Activated CD8-positive, alpha-beta T cell treated with anti-CD3 and anti-CD28 coated beads for 36 hours (primary cell): ENCODE results near the gene C1orf226. TPM values are rescaled to one million over a fixed set of nuclear protein-coding genes. Genes with fewer than 3 reads are reported as not detected.

ENCODE experiments used
- ATAC-seq: fragments of 200-7000 bp; cut with Tn5 transposase; one replicate; pipeline ENCODE4 v1.10.0; 2021; ENCODE audit warnings: mild to moderate bottlenecking, moderate library complexity
- CTCF ChIA-PET: fragments of 350-600 bp; sonication (Branson Sonifier 250); formaldehyde crosslinking; loops from one replicate; lab custom pipeline; 2021; ENCODE audit warnings: antibody characterized with exemption; lab: Charles Lee
- POLR2A ChIA-PET: fragments of 350-600 bp; sonication (Branson Sonifier 250); formaldehyde crosslinking; loops from one replicate; lab custom pipeline; 2021; ENCODE audit warnings: antibody characterized with exemption; lab: Charles Lee
- DNase-seq: peaks from one replicate; pipeline ENCODE4 v3.0.0-alpha.2; 2020
- H3K27ac Mint-ChIP-seq: one replicate; pipeline ENCODE4 v1.8.0; 2021; ENCODE audit warnings: mild to moderate bottlenecking, mixed read lengths
- H3K27me3 Mint-ChIP-seq: one replicate; pipeline ENCODE4 v1.8.0; 2021; ENCODE audit warnings: mixed read lengths
- H3K36me3 Mint-ChIP-seq: one replicate; pipeline ENCODE4 v1.8.0; 2021; ENCODE audit warnings: low read depth, mixed read lengths
- H3K4me1 Mint-ChIP-seq: one replicate; pipeline ENCODE4 v1.8.0; 2021; ENCODE audit warnings: low read depth, mixed read lengths
- H3K4me3 Mint-ChIP-seq: one replicate; pipeline ENCODE4 v1.8.0; 2021; ENCODE audit warnings: mild to moderate bottlenecking, moderate library complexity, mixed read lengths
- H3K9me3 Mint-ChIP-seq: one replicate; pipeline ENCODE4 v1.8.0; 2021; ENCODE audit warnings: mixed read lengths
- CTCF ChIP-seq: fragments of 200-600 bp; IDR thresholded peaks from one replicate; pipeline ENCODE4 v1.8.0; 2022; ENCODE audit warnings: antibody characterized with exemption, mild to moderate bottlenecking
- intact Hi-C: fragments of 100-400 bp; cut with micrococcal nuclease; formaldehyde crosslinking; loops from one replicate; pipeline ENCODE4 v1.10.0; 2022
- total RNA-seq, 2 experiments: library from RNA; stranded (reverse); gene quantifications; one replicate each; pipeline ENCODE4 v1.2.3, GENCODE V29; 2021

Gene C1orf226
- total RNA-seq, 2 experiments from 2014 or later: 0.07 to 0.20 TPM

- no peak overlapping the region for H3K4me3 Mint-ChIP-seq
- H3K9me3 Mint-ChIP-seq: no peaks in the 10 kb centered on the region
- peaks cover 7% of the 10 kb centered on the region for H3K27me3 Mint-ChIP-seq
- ChIA-PET CTCF (interaction anchor here (6.0 kb wide), 1 partner anchor 333 kb away, joined by 27 read pairs; no protein-coding TSS in a partner anchor), POLR2A (interaction anchor here (0.6 kb wide), 1 partner anchor 86 kb away, joined by 3 read pairs; no protein-coding TSS in a partner anchor)
- no peak for TF ChIP-seq CTCF
- no peak for DNase-seq
- H3K36me3 Mint-ChIP-seq: no peaks in the 10 kb centered on the region
- no peak overlapping the region for H3K27ac Mint-ChIP-seq
- no peaks in the 10 kb centered on the region for H3K4me1 Mint-ChIP-seq
- ATAC-seq: no peak
- intact Hi-C loops: no loop called here
Measured at GRCh38 chr1:162389021-162389818, 7.7 kb downstream of the C1orf226 start.

GRCh38 chr1:162389971-162390370 is 8.4 kb downstream of the C1orf226 start:
- TF ChIP-seq CTCF: no peak
- Mint-ChIP-seq H3K4me3 (no peak overlapping the region), H3K9me3 (no peaks in the 10 kb centered on the region), H3K27me3 (peaks cover 7% of the 10 kb centered on the region), H3K27ac (no peak overlapping the region), H3K36me3 (no peaks in the 10 kb centered on the region), H3K4me1 (no peaks in the 10 kb centered on the region)
- ATAC-seq (no peak), DNase-seq (no peak)
- intact Hi-C loops: loop anchor here (5.0 kb wide), 1 partner anchor 333 kb away; no protein-coding TSS in a partner anchor
- CTCF ChIA-PET: interaction anchor here (6.0 kb wide), 1 partner anchor 334 kb away, joined by 27 read pairs; no protein-coding TSS in a partner anchor
- POLR2A ChIA-PET: interaction anchor here (0.6 kb wide), 1 partner anchor 85 kb away, joined by 3 read pairs; no protein-coding TSS in a partner anchor

GRCh38 chr1:162390396-162391185 is 9.1 kb downstream of the C1orf226 start:
- intact Hi-C loops: loop anchor here (5.0 kb wide), 1 partner anchor 333 kb away; no protein-coding TSS in a partner anchor
- DNase-seq (no peak), ATAC-seq (no peak)
- H3K9me3 Mint-ChIP-seq: no peaks in the 10 kb centered on the region
- POLR2A ChIA-PET: interaction anchor here (0.8 kb wide), 1 partner anchor 14 kb away, joined by 3 read pairs; no protein-coding TSS in a partner anchor
- H3K4me3 Mint-ChIP-seq: no peak overlapping the region
- H3K27ac Mint-ChIP-seq: no peak overlapping the region
- peaks cover 7% of the 10 kb centered on the region for H3K27me3 Mint-ChIP-seq
- no peaks in the 10 kb centered on the region for H3K4me1 Mint-ChIP-seq
- CTCF ChIA-PET: interaction anchor here (1.0 to 6.0 kb wide), 4 partner anchors 8 to 334 kb away, joined by 3 to 27 read pairs (median 6); no protein-coding TSS in a partner anchor
- no peak for TF ChIP-seq CTCF
- no peaks in the 10 kb centered on the region for H3K36me3 Mint-ChIP-seq

- no peak for ATAC-seq
- Mint-ChIP-seq H3K27me3 (peaks cover 12% of the 10 kb centered on the region), H3K36me3 (no peaks in the 10 kb centered on the region), H3K27ac (no peak overlapping the region), H3K4me3 (no peak overlapping the region), H3K9me3 (no peaks in the 10 kb centered on the region), H3K4me1 (no peaks in the 10 kb centered on the region)
- peak; percentile 22 for DNase-seq
- POLR2A ChIA-PET: no interaction called here
- CTCF ChIA-PET: interaction anchor here (1.0 to 6.0 kb wide), 5 partner anchors 9 to 336 kb away, joined by 3 to 27 read pairs (median 5); no protein-coding TSS in a partner anchor
- TF ChIP-seq CTCF: peak; percentile 80
- intact Hi-C loops: loop anchor here (5.0 kb wide), 1 partner anchor 335 kb away; no protein-coding TSS in a partner anchor
Measured at GRCh38 chr1:162391790-162392563, 10.4 kb downstream of the C1orf226 start.
